GM18511 (cell line): Measurements from ENCODE around the gene LSM4.
A peak's percentile ranks its signal among the peaks of the same experiment; 100 is the strongest.
"Not testable (repeated sequence)": the region's sequence is repeated elsewhere in the genome, so short reads cannot be mapped to it uniquely, and the experiment has no call there.

Source experiments
- ATAC-seq: cut with Tn5 transposase; IDR thresholded peaks from one replicate; pipeline ENCODE4 v1.9.1; 2021; ENCODE audit warnings: mild to moderate bottlenecking, moderate library complexity; ENCODE audit not compliant: unreplicated experiment

Gene LSM4

DNA sequence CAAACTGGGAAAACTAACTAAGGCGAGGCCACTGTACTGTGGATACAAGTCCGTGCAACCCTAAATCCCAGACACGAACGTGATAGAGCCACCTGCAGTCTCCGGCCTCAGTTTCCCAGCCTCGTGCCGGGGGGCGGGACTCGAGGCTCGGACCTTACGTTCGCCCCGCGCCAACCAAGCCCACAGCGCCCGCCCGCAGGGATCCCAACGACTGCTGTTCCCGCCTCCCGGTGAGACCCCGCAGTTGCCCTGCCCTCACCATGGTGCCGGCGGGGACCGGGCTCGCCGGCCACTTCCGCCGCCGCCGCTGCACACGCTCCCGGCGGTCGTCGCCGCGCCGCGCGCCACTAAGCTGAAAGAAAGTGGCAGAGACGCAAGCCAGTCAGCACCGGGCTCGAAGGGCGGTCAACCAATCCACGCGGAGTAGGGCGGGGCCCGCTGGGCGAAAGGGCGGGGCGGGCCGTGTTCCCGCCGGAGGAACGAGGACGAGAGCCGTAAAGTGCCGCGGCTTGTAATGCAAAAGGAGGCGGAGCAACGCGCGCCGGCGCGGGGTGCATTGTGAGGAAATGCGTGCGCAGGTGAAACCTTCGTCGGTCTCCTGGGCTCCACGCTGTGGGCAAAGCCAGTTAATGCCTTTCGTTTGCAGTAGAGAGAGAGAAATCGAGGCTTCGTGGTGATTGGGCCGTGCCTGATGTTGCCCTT is at the start of gene LSM4:
Gene LSM4, minus strand, starts transcription at position 318 of the 702 bp plus-strand sequence. Its CDS starts 56 bp downstream, at position 262.
- ATAC-seq: peak; percentile 94

DNA sequence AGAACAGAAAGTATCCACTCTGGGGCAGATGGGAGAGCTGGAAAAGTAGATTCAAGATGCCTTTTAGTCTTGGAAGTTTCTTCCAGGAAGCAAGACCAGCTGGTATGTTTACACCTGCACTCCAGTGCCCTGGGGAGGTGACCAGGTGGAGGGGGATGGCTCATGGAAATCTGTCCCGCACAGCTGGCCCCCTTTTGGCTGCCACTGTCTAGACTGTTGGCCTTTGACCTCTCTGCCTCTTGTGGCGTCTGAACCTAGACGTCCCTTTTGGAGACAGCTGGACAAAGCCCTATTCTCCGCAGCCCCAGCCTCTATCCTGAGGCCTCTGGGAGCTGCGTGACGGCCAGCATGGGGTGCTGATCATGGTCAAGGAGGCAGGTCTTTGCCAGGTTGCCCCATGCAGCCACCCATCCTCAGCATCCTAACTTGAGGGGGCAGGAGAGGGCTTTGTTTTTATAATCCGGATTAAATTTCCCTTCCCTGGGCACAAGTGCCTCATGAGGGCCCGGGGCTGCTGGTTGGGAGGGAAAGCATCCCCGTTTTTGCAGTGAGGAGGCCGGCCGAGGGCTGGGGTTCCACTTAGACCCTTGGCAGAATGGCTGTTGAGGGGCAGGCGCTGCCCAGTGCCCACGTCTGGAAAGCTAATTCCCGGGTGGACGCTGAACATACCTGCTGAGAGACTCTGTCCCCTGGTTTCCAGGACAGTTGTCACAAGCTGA is 45.8 kb upstream of the LSM4 start:
- no peak for ATAC-seq

DNA sequence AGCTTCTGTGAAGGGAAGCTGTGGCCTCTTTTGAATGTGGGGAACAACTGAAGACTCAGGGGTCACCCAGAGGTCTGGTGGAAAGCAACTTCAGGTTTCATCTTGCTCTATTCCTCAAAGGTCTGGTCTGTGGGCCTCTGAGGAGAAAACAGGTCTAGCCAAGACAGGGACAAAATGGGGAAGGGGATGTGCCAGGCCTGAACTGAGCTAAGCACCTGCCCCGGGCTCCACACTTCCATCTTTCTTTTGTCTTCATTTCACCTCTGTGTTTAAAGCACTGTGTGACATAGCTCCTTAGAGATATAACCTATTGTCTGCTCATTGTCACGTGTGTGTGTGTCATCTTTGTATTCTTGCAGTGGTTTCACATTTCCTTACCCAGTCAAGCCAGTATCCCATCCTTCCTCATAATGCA is 43.2 kb upstream of the LSM4 start:
- ATAC-seq: no peak

DNA sequence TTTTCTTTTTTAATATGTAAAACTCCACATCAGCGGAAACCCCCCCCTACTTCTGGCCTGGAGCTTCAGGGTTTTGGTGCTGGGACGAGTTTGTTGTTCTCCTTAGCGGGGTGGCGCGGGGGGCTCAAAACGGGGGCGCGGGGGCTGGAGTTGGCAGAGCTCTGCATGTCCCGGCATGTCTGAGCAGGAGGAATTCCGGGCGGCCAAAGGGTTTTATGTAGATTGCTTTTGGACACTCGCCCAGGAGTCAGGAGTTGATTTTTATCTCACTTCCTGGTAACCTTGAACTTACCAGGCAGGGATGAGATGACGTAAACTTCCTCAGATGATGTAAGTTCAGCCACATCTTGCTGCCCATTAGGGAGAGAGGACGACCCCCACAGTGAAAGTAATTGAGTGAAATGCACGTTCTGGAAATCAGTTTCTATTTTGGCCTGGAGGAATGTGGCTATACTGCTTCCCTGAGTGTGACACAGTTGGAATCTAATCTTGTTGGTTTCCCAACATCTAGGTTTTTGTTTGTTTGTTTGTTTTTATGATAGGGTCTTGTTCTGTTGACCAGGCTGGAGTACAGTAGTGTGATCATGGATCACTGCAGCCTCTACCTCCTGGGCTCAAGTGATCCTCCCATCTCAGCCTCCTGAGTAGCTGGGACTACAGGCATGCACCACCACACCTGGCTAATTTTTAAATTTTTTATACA is 42.1 kb upstream of the LSM4 start:
- no peak for ATAC-seq

DNA sequence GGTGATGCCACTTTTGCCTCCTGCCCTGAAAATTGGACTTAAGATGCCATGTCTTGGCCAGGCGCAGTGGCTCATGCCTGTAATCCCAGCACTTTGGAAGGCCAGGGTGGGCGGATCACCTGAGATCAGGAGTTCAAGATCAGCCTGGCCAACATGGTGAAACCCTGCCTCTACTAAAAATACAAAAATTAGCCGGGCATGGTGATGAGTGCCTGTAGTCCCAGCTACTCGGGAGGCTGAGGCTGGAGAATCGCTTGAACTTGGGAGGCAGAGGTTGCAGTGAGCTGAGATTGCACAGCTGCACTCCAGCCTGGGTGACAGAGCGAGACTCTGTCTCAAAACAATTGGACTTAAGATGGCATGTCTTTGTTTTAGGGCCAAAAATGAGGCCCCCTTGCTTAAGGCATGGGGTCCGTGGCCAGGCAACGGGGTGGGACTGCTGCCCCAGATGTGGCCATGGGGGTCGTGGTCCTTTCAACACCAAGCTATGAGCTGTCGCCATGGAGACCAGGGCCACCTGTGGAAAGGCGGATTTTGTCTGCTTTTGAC is 41.5 kb upstream of the LSM4 start:
- not testable (repeated sequence) for ATAC-seq

DNA sequence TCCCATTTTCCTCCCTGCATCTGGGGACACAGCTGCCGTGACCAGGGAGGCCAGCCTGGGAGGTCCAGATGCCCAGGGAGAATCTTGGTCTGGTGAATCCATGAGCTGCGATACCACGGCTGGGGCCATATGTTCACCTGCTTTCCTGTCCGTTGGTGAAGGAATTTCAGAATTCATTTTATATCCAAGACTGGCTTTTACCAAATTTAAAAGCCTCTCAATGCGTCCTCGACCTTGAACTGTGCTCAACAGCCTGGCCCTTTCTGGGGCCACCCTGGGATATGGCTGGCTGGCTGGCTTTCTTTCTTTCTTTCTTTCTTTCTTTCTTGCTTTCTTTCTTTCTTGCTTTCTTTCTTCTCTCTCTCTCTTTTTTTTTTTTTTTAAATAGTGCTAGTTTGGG is 40.9 kb upstream of the LSM4 start:
- ATAC-seq: no peak

DNA sequence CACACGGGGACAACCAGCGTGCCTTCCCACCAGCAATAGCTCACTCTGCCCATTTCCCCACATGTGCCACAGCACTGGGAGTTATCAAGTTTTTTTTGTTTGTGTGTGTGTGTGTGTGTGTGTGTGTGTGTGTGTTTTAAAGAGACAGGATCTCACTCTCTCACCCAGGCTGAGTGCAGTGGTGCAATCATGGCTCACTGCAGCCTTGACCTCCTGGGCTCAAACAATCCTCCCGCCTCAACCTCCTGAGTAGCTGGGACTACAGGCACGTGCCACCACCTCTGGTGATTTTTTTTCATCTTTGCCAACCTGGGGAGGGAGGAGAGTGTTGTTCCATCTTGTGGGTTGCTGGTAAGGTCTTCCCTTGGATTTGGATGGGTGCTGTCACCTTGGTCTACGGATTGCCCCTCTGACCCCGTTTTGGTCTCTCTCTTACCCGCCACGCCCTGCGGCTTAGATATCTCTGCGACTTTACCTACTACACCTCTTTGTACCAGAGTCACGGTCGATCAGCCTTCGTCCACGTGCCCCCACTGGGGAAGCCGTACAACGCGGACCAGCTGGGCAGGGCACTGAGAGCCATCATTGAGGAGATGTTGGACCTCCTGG is 40.2 kb upstream of the LSM4 start:
- no peak for ATAC-seq

DNA sequence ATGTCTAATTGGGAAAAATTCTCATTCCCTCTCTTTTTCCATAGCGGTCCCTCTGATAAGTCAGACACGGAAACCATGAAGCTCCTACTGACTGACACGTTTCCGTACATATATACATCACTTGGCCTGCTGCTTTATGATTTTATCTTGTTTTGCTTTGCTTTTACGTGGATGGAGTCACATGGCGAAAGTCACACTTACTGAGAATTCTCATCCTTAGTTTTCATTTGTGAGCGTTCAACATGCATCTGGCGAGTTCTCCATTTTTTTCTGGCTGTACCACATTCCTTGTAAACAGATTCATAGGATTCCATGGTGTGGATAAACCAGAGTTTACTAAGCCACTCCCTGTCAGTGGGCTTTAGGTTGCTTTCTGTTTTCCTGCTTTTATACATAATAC is 38.8 kb upstream of the LSM4 start:
- no peak for ATAC-seq

DNA sequence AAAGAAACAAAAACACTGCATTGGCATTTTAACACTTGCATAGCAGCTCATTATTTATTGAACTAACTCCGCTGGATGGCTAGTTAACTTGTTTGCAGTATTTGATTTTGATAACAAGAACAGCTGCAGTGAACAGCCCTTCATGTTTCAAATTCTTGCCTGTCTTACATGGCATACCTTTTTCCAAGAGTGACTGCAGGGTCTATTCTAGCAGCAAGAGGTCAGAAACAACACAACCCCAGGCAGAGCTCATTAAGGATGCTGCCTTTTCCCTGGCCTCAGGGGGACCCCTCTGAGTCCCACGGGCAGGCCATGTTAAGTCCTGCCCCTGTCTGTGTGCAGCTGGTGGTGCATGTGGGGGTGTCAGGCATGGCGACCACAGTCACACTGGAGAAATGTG is 34.2 kb upstream of the LSM4 start:
- ATAC-seq: no peak

DNA sequence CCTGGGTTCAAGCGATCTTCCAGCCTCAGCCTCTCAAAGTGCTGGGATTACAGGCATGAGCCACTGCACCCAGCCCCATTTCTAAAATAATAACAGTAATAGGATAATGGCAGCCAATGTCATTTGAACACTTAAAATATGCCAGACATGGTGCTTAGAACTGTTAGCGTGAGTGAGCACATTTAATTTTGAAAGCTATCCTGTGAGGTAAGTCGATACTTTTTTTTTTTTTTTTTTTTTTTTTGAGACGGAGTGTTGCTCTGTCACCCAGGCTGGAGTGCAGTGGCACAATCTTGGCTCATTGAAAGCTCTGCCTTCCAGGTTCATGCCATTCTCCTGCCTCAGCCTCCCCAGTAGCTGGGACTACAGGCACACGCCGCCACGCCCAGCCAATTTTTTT is 31.9 kb upstream of the LSM4 start:
- not testable (repeated sequence) for ATAC-seq

DNA sequence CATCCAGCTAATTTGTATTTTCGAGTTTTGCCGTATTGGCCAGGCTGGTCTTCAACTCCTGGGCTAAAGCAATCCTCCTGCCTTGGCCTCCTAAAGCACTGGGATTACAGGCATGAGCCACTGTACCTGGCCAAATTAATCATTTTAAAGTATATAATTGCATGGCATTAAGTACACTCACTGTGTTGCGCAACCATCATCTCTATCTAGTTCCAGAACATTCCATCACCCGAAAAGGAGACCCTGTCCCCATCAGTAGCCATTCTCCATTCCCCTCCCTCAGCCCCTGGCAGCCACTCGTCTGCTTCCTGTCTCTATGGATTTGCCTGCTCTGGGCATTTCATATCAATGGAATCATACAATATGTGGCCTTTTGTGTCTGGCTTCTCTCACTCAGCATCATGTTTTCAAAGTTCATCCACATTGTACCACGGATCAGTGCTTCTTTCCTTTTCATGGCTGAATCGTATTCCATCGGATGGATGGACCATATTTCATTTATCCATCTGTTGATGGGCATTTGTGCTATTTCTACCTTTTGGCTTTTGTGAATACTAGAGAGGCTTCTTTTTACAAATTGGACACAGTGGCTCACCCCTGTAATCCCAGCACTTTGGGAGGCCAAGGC is 30.6 kb upstream of the LSM4 start:
- no peak for ATAC-seq

DNA sequence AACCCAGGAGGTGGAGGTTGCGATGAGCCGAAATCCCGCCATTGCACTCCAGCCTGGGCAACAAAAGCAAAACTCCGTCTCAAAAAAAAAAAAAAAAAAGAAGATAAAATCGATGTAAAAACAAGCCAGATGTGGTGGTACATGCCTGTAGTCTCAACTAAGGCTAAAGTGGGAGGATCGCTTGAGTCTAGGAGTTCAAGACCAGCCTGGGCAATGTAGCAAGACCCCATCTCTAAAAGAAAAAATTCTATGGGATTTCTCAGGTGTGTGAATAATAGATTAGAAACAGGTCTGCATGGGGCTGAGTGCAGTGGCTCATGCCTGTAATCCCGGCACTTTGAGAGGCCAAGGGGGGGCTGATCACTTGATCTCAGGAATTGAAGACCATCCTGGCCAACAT is 28.7 kb upstream of the LSM4 start:
- no peak for ATAC-seq

DNA sequence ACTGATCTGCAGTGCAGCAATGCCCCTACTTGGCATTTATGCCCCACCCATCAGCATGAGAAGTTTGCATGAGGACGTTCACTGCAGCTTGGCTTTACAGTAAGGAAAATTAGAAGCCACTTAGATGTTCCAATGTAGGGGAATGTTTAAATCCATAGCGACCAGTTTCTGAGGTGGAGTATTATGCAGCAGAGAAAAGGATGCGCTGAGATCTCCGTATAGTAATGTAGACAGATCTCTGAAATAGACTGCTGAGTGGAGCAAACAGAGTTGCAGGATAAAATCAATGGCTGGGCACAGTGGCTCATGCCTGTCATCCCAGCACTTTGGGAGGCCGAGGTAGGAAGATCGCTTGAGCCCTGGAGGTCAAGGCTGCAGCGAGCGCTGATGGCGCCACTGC is 27.6 kb upstream of the LSM4 start:
- no peak for ATAC-seq

DNA sequence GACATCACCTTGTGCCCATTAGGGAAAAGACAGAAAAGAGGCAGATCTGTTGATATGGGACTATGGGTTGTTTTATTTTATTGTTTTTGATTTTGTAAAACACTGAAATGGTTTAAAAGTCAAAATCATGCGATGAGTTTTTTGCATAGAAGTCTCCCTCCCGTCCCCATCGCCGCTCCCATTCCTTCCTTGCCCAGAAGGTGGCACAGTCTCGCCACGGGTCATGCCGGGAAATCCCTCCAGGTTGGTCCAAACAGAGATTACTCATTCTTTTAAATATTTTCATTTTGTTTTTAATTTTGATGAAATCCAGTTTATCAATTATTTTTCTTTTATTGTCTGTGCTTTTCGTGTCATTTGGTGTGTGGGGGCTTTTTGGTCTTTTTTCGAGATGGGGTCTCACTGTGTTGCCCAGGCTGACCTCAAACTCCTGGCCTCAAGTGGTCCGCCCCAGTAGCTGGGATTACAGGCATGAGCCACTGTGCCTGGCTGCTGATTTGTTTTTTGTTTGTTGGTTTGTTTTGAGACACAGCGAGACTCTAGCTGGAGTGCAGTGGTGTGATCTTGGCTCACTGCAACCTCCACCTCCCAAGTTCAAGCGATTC is 26.8 kb upstream of the LSM4 start:
- ATAC-seq: no peak

DNA sequence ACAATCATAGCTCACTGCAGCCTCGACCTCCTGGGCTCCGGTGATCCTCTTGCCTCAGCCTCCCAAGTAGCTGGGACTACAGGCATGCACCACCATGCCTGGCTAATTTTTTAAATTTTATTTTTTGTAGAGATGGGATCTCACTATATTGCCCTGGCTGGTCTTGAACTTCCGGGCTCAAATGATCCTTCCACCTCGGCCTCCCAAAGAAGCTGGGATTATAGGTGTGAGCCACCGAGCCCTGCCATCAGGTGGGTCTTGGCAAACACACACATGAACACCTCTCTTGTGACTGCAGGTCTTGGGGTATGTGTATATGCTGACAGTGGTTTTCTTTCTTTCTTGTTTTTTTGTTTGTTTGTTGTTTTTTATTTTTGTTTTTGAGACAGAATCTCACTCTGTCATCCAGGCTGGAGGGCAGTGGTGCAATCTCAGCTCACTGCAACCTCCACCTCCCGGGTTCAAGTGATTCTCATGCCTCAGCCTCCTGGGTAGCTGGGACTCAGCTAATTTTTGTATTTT is 26.0 kb upstream of the LSM4 start:
- not testable (repeated sequence) for ATAC-seq

DNA sequence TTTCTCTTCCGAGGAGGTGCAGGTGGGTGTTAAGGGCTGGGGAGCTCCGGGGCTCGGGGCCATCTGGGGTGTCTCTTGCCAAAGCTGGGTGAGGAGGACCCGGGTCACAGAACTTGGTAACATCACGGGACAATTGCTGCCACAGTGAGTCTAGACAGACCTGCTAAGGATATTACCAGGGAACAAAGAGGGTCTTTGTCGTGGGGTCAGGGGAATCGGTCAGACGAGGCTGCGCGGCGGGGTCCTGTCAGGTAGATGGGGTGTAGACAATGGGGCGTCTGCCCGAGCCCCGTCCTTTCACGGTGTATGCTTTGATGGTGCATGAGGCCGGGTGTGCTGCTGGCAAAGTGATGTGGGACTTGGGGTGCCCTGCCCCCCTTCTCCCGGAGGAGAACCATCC is 25.3 kb upstream of the LSM4 start:
- ATAC-seq: no peak

DNA sequence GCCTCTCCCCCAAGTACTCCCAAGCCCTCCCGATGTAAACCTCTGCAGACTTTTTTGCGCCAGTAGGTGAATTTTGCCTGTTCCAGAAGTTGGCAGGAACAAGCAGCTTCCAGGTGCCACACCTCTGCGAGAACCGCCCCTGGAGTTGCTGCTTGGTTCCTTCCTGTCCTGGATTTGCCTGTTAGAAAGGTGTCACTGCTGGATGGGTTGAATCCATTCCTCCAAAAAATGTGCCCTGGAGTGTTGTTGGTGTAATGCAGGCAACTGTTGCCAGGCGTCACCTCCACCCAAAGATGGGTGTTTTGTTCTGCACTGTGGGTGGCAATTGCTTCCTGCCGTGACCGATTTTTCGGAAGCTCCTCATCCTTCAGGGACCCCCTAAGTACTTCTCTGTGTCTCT is 23.2 kb upstream of the LSM4 start:
- ATAC-seq: no peak

DNA sequence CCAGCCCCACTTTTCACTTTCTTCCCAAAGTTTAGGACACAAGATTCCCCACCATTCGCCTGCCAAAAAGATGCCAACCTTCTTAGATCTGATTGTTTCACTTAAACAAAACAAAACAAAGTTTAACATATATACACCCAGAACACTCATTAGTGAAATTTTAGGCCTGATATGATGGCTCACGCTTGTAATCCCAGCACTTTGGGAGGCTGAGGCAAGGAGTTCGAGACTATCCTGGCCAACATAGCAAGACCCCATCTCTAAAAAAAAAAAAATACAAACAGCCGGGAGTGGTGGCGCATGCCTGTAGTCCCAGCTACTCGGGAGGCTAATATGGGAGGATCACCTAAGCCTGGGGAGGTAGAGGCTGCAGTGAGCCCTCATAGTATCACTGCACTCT is 22.4 kb upstream of the LSM4 start:
- no peak for ATAC-seq

DNA sequence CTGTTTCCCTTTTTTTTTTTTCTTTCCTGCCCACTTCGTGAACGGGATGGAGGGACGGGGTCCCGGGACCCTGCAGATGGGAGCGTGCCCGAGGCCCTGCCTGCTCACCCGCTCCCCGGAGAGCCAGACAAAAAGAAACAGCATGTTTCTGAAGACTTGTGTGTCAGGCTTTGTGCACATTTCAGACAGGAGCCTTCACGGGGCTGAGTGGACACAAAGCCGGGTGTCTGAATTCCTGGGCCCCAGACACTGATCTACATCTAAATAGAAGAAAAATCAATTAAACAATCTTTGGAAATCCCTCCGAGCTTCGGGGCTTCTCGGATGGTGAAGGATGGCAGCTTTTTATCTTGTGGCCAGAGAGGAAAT is 21.7 kb upstream of the LSM4 start:
- ATAC-seq: no peak

DNA sequence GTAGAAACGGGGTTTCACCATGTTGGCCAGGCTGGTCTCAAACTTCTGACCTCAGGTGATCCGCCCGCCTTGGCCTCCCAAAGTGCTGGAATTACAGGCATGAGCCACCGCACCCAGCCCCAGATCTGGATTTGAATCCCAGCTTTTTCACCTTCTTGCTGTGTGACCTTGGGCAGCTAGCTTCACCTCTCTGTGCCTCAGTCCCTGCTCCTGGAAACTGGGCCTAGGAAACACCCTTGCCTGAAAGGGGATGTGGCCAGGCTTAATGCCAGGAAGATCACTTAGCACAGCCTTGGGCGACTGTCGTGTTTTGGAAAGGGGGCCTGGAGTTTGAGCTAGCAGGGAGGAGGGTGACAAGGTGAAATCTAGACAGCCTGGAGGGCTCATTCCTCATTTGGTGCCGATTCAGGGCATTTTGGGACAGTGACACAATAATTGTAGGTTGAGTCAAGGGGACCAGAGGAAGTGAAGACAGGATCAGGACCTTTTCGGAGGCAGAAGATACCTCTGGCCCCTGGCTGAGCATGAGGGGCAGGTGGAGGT is 19.3 kb upstream of the LSM4 start:
- no peak for ATAC-seq
